Cardiac muscle cell (in vitro differentiated cells and primary cell): ENCODE measurements around the gene AAK1. TPM values are rescaled to one million over a fixed set of nuclear protein-coding genes. Genes with fewer than 3 reads are reported as not detected.

Experiments used
- DNase-seq, 2 donors: peaks; one replicate each; pipeline versions ENCODE4 v3.0.0 to v3.0.0-alpha.2; 2010 to 2017; ENCODE audit warnings: low read depth in 1 of 2, low spot score in 1 of 2
- H3K27ac ChIP-seq: fragments of 200-600 bp; sonication (generic); 2 replicates; pipeline ENCODE4 v1.5.1; 2016
- H3K27me3 ChIP-seq: fragments of 200-600 bp; sonication (generic); 2 replicates; pipeline ENCODE4 v1.6.0; 2016; ENCODE audit warnings: control low read depth
- H3K36me3 ChIP-seq: fragments of 200-600 bp; sonication (generic); 2 replicates; pipeline ENCODE4 v1.5.1; 2016; ENCODE audit warnings: control low read depth
- H3K4me1 ChIP-seq: fragments of 200-600 bp; sonication (generic); 2 replicates; pipeline ENCODE4 v1.8.1; 2017; ENCODE audit warnings: low read depth, mild to moderate bottlenecking, mixed run types
- H3K4me3 ChIP-seq: fragments of 200-600 bp; sonication (generic); 2 replicates; pipeline ENCODE4 v1.5.1; 2016; ENCODE audit warnings: mild to moderate bottlenecking
- H3K9me3 ChIP-seq: fragments of 200-600 bp; sonication (generic); 2 replicates; pipeline ENCODE4 v1.5.1; 2017; ENCODE audit warnings: low read depth, mild to moderate bottlenecking, control low read depth
- polyA plus RNA-seq: library from polyadenylated mRNA; unstranded; fragments of >200 nt; fragmentation: Nextera tagmentation; extraction: Ambion mirVana; gene quantifications from 2 replicates; pipeline ENCODE4 v1.2.1, GENCODE V29; 2016
- total RNA-seq: library from RNA; depleted of rRNA; stranded (reverse); fragments of >200 nt; gene quantifications from 2 replicates; pipeline ENCODE4 v1.2.3, GENCODE V29; 2016
- TF ChIP-seq, protein P1 (sequence below): IDR thresholded peaks from 2 replicates; pipeline ENCODE4 v1.5.1; 2012; ENCODE audit warnings: low read depth, mild to moderate bottlenecking, low read length

Gene AAK1
- total and polyA plus RNA-seq, 2 experiments from 2014 or later, result 50.0 to 50.3 TPM

DNA sequence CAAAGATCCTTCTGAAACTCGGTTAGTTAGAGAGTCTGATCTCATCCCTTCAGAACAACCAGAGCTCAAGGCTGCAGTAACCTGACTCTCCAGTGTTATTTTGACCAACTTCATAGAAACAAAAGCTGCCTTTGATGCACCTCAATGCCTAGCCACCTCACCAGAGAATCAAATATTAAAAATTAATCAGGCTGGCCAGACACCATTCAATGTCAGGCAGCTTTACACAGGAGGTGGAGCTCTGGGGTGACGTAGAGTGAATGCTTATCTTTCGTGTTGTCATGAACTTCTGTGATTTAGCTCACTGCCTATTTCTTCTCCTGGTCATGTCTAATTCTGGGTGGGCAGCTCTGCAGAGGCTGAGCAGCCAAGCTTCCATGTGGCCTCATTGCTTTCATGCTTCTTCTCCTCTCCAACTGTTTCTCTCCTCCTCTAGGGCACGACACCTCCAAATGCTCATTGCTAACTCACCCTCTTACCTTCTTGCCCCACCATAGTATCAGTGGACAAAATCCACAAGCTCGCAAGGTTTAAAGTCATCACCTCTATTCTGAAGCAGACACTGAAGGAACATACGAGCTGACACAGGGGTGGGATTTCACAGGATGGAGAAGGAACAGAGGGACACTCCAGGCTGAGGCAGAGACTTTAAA, 39.4 kb downstream of the AAK1 start:
- TF ChIP-seq, protein P1, sequence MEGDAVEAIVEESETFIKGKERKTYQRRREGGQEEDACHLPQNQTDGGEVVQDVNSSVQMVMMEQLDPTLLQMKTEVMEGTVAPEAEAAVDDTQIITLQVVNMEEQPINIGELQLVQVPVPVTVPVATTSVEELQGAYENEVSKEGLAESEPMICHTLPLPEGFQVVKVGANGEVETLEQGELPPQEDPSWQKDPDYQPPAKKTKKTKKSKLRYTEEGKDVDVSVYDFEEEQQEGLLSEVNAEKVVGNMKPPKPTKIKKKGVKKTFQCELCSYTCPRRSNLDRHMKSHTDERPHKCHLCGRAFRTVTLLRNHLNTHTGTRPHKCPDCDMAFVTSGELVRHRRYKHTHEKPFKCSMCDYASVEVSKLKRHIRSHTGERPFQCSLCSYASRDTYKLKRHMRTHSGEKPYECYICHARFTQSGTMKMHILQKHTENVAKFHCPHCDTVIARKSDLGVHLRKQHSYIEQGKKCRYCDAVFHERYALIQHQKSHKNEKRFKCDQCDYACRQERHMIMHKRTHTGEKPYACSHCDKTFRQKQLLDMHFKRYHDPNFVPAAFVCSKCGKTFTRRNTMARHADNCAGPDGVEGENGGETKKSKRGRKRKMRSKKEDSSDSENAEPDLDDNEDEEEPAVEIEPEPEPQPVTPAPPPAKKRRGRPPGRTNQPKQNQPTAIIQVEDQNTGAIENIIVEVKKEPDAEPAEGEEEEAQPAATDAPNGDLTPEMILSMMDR, result no peak
- Histone ChIP-seq H3K4me3 (no peak overlapping the region), H3K27ac (peak overlapping the region; percentile 83), H3K36me3 (no peaks in the 10 kb centered on the region), H3K9me3 (no peaks in the 10 kb centered on the region), H3K27me3 (no peaks in the 10 kb centered on the region), H3K4me1 (peaks cover 45% of the 10 kb centered on the region)
- peak in 1 of 2 donors; percentile 42 for DNase-seq

DNA sequence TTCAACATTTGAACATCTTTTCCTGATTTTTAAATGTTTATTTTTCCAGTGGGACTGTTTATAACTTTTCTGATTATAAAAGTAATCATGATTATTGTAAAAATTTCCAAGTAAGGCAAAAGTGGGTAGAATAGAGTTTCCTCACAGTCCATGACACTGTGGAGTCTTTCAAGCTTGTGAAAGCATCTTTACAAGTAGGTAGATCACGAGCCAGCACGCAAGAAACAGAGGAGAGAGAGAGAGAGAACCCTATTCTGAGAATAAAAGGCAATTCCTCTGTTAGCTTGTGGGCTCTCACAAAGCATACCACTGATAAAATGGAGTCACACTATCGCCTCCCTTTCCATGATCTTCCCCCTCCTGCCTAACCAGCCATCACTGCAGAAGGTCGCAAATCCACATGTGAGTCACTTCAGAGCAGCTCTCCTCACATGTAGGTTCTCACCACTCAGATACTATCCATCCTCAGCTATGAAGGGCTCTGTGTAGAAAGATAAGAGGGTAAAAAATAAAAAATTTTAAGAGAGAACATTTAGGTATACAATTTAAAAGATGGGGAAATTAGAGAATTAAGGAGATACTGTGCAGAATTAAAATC, 40.3 kb downstream of the AAK1 start:
- Histone ChIP-seq H3K4me3 (no peak overlapping the region), H3K36me3 (no peaks in the 10 kb centered on the region), H3K27ac (peak overlapping the region; percentile 83), H3K4me1 (peaks cover 45% of the 10 kb centered on the region), H3K27me3 (no peaks in the 10 kb centered on the region), H3K9me3 (no peaks in the 10 kb centered on the region)
- DNase-seq, result no peak
- TF ChIP-seq, protein P1, result no peak

DNA sequence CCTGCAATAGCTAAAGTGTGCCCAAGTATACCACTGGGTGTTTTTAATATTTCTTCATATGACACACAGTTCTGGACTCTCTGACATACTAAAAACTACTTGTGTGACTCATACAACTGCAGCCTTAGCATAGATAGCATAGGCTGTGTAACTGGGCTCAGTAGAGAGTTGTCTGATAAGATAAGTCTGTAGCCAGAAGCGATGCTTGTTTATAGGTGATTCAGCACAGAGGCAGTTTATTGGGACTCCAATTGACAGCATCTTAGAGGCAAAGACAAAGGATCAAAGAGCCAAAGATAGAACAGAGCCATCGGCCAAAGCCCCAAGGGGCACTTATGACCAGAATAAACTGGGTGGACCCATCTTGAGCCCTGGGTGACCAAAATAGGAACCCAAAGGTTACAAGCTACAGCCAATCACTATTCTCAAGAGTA, 42.3 kb downstream of the AAK1 start:
- no peaks in the 10 kb centered on the region for H3K27me3 ChIP-seq
- TF ChIP-seq, protein P1, result no peak
- peak in 1 of 2 donors; percentile 83 for DNase-seq
- no peaks in the 10 kb centered on the region for H3K36me3 ChIP-seq
- no peak overlapping the region for H3K4me3 ChIP-seq
- no peaks in the 10 kb centered on the region for H3K9me3 ChIP-seq
- H3K27ac ChIP-seq, result peak overlapping the region; percentile 32
- H3K4me1 ChIP-seq, result peaks cover 45% of the 10 kb centered on the region

DNA sequence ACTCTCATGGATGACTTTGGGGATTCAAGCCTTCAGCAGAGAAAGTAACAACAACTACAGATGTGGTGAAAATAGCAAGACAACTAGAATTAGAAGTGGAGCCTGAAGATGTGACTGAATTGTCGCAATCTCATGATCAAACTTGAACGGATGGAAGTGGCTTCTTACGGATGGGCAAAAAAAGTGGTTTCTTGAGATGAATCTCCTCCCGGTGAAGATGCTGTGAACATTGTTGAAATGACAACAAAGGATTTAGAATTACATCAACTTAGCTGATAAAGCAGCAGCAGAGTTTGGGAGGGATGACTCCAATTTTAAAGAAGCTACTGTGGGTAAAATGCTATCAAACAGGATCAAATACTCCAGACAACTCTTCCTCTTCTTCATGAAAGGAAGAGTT, 43.1 kb downstream of the AAK1 start:
- TF ChIP-seq, protein P1, result no peak
- H3K27me3 ChIP-seq, result no peaks in the 10 kb centered on the region
- H3K4me3 ChIP-seq, result no peak overlapping the region
- H3K27ac ChIP-seq, result peak overlapping the region; percentile 32
- DNase-seq, result no peak
- H3K9me3 ChIP-seq, result no peaks in the 10 kb centered on the region
- peaks cover 45% of the 10 kb centered on the region for H3K4me1 ChIP-seq
- H3K36me3 ChIP-seq, result no peaks in the 10 kb centered on the region

DNA sequence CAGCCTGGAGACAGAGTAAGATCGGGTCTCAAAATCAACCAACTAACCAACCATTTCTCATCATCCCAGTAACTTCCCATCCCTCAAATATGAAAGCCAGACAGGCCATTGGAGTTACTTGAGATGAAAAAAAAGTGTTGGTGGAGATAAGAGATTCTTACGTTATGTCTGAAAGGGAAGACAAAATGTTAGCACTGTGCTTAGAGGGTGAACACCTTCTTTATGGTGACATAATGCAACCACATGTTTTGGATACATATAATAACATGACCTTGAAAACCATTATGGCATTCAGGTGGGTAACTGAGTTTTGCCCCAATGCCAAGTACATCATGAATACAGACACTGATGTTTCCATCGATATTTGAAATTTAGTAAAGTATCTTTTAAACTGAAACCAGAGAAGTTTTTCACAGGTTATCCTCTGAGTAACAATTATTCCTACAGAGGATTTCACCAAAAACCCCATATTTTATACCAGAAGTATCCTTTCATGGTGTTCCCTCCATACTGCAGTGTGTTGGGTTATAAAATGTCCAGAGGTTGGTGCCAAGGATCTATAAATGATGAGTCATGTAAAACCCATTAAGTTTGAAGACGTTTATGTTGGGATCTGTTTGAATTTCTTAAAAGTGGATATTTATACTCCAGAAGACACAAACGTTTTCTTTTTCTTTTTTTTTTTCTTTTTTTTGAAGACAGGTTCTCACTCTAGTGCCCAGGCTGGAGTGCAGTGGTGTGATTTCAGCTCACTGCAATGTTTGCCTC, 45.5 kb downstream of the AAK1 start:
- no peaks in the 10 kb centered on the region for H3K36me3 ChIP-seq
- peaks cover 24% of the 10 kb centered on the region for H3K4me1 ChIP-seq
- no peak for DNase-seq
- no peak overlapping the region for H3K27ac ChIP-seq
- H3K9me3 ChIP-seq, result no peaks in the 10 kb centered on the region
- no peaks in the 10 kb centered on the region for H3K27me3 ChIP-seq
- H3K4me3 ChIP-seq, result no peak overlapping the region
- TF ChIP-seq, protein P1, result no peak
